Neural progenitor cell (in vitro differentiated cells): Measurements from ENCODE around the gene PEAK3.

Source experiments
- CTCF ChIP-seq: fragments of 200-600 bp; sonication (generic); IDR thresholded peaks from 2 replicates; pipeline ENCODE4 v1.5.1; 2017; ENCODE audit warnings: antibody characterized with exemption, mild to moderate bottlenecking
- EZH2 ChIP-seq: fragments of 200-600 bp; sonication (generic); IDR thresholded peaks from 2 replicates; pipeline ENCODE4 v1.6.1; 2017; ENCODE audit warnings: antibody characterized with exemption, mild to moderate bottlenecking, moderate library complexity
- EZH2phosphoT487 ChIP-seq: fragments of 200-600 bp; sonication (generic); IDR thresholded peaks from 2 replicates; pipeline ENCODE4 v1.6.1; 2017; ENCODE audit warnings: antibody characterized with exemption

- TF ChIP-seq CTCF (no peak), EZH2 (no peak), EZH2phosphoT487 (no peak)
These were observed 31.9 kb downstream of the PEAK3 start for GRCh38 chr19:2249880-2250765.
